Gastrocnemius medialis (tissue), 4 donors: ENCODE results near the gene UBR7.

ENCODE experiments used
- CTCF ChIP-seq, 5 experiments: fragments of 450-650 bp in 3 of 5; fragments of 200-600 bp in 2 of 5; sonication (generic) in 2 of 5; IDR thresholded peaks in 4 of 5; conservative IDR thresholded peaks in 1 of 5; 1 replicate in 4 of 5; 2 replicates in 1 of 5; pipeline ENCODE4 v1.5.1; 2016 to 2019; ENCODE audit warnings: antibody characterized with exemption in 5 of 5, mild to moderate bottlenecking in 3 of 5, moderate library complexity in 3 of 5
- POLR2A ChIP-seq, 2 donors: fragments of 450-650 bp; IDR thresholded peaks; one replicate each; pipeline ENCODE4 v1.6.1; 2017; ENCODE audit warnings: antibody characterized with exemption in 2 of 2, mild to moderate bottlenecking in 2 of 2, moderate library complexity in 2 of 2

GRCh38 chr14:93228550-93228949 lies 21.5 kb downstream of the UBR7 start:
- TF ChIP-seq POLR2A (IDR thresholded peaks at IDR 0.05), result no peak
- TF ChIP-seq CTCF (IDR thresholded peaks at IDR 0.05 in 4 of 5, conservative IDR thresholded peaks at IDR 0.05 in 1 of 5), result no peak
